GM12878 (cell line): Measurements from ENCODE around the gene TULP4. TPM values are rescaled to one million over a fixed set of nuclear protein-coding genes. Genes with fewer than 3 reads are reported as not detected.

Experiments
- ATAC-seq: fragments of 200-7000 bp; cut with Tn5 transposase; 3 replicates; pipeline ENCODE4 v1.9.1; 2020; ENCODE audit warnings: mild to moderate bottlenecking, moderate library complexity
- BruUV-seq: library from RNA; stranded (reverse); fragments of 400-500 nt; replicated peaks from 2 replicates; lab custom pipeline; 2021; lab: Mats Ljungman, UMichigan
- CTCF ChIA-PET: fragments of 300-600 bp; sonication (Branson Sonifier 250); formaldehyde crosslinking; extraction: SDS; loops from one replicate; lab custom pipeline; 2021; ENCODE audit warnings: inconsistent platforms; lab: Yijun Ruan, JAX
- POLR2A ChIA-PET: fragments of 350-600 bp; formaldehyde crosslinking; extraction: SDS; loops from one replicate; lab custom pipeline; 2021; ENCODE audit warnings: inconsistent platforms; lab: Charles Lee
- RAD21 ChIA-PET: fragments of 300-600 bp; sonication (Branson Sonifier 250); formaldehyde crosslinking; loops from one replicate; lab custom pipeline; 2023; ENCODE audit warnings: antibody characterized with exemption; ENCODE audit not compliant: unreplicated experiment; lab: Charles Lee
- SMC1A ChIA-PET: fragments of 300-600 bp; sonication (Branson Sonifier 250); formaldehyde crosslinking; loops from one replicate; lab custom pipeline; 2023; ENCODE audit not compliant: unreplicated experiment, uncharacterized antibody; lab: Charles Lee
- DNase-seq: peaks from one replicate; pipeline ENCODE4 v3.0.0-alpha.2; 2011; ENCODE audit warnings: low read depth, low spot score
- FAIRE-seq: peaks from 3 replicates; lab custom pipeline; 2011; peaks lifted over from hg19 to GRCh38; lab: Jason Lieb, UNC
- H2AFZ ChIP-seq: 2 replicates; pipeline ENCODE4 v1.6.0; 2011; ENCODE audit warnings: low read depth, low read length, control low read depth; ENCODE audit not compliant: control insufficient read depth
- H3K27ac ChIP-seq: 2 replicates; pipeline ENCODE4 v1.5.1; 2011; ENCODE audit warnings: control low read depth; ENCODE audit not compliant: control insufficient read depth, insufficient read depth
- H3K27me3 ChIP-seq, 2 experiments: replicated peaks in 1 of 2; 2 replicates each; pipeline versions ENCODE4 v1.6.0 to v1.6.1; 2011; ENCODE audit warnings: low read length in 1 of 2; ENCODE audit not compliant: control insufficient read depth in 2 of 2, insufficient read depth in 2 of 2
- H3K36me3 ChIP-seq, 2 experiments: 2 replicates each; pipeline ENCODE4 v1.5.1; 2011; ENCODE audit warnings: low read length in 1 of 2; ENCODE audit not compliant: control insufficient read depth in 2 of 2, insufficient read depth in 2 of 2
- H3K4me1 ChIP-seq: 2 replicates; pipeline ENCODE4 v1.6.1; 2011; ENCODE audit warnings: mild to moderate bottlenecking, low read length, moderate library complexity, mixed read lengths; ENCODE audit not compliant: control insufficient read depth, insufficient read depth
- H3K4me2 ChIP-seq: 2 replicates; pipeline ENCODE4 v1.6.0; 2011; ENCODE audit warnings: control low read depth; ENCODE audit not compliant: control insufficient read depth, insufficient read depth
- H3K4me3 ChIP-seq: fragments of 200-600 bp; sonication (generic); 2 replicates; pipeline ENCODE4 v1.5.1; 2016
- H3K79me2 ChIP-seq: 2 replicates; pipeline ENCODE4 v1.6.0; 2011; ENCODE audit warnings: low read length; ENCODE audit not compliant: control insufficient read depth, insufficient read depth
- H3K9ac ChIP-seq: 2 replicates; pipeline ENCODE4 v1.8.0; 2011; ENCODE audit warnings: low read length, control low read depth, mixed read lengths; ENCODE audit not compliant: control insufficient read depth, insufficient read depth
- H3K9me3 ChIP-seq: replicated peaks from 3 replicates; pipeline ENCODE4 v1.5.1; 2011; ENCODE audit warnings: mild to moderate bottlenecking, low read length; ENCODE audit not compliant: control insufficient read depth, insufficient read depth
- H4K20me1 ChIP-seq: 2 replicates; pipeline ENCODE4 v1.6.0; 2011; ENCODE audit not compliant: control insufficient read depth, insufficient read depth
- BCLAF1 ChIP-seq: fragments of 450-650 bp; IDR thresholded peaks from 2 replicates; pipeline ENCODE4 v1.6.1; 2017; ENCODE audit warnings: antibody characterized with exemption, mild to moderate bottlenecking, moderate library complexity
- CREM ChIP-seq: IDR thresholded peaks from 2 replicates; pipeline ENCODE4 v1.6.1; 2014; ENCODE audit warnings: antibody characterized with exemption, low read depth
- EED ChIP-seq: sonication (generic); IDR thresholded peaks from 2 replicates; pipeline ENCODE4 v1.6.1; 2016; ENCODE audit warnings: antibody characterized with exemption, low read depth
- EGR1 ChIP-seq, 2 experiments: IDR thresholded peaks; 1 replicate in 1 of 2; 2 replicates in 1 of 2; pipeline ENCODE4 v1.6.1; 2011 to 2012; ENCODE audit warnings: low read depth in 2 of 2, low read length in 2 of 2, borderline replicate concordance in 1 of 2, mild to moderate bottlenecking in 1 of 2, moderate library complexity in 1 of 2
- MEF2A ChIP-seq: IDR thresholded peaks from 2 replicates; pipeline ENCODE4 v1.6.1; 2011; ENCODE audit warnings: low read depth, mild to moderate bottlenecking, low read length, moderate library complexity; ENCODE audit not compliant: insufficient read depth
- NBN ChIP-seq: fragments of 450-650 bp; IDR thresholded peaks from 2 replicates; pipeline ENCODE4 v1.6.1; 2016
- POLR2AphosphoS2 ChIP-seq: IDR thresholded peaks from 2 replicates; pipeline ENCODE4 v1.6.1; 2011; ENCODE audit warnings: low read depth, mild to moderate bottlenecking, low read length, improper control_type of control experiment, moderate library complexity
- ZBTB33 ChIP-seq: fragments of 450-650 bp; IDR thresholded peaks from 2 replicates; pipeline ENCODE4 v1.6.1; 2017; ENCODE audit warnings: mild to moderate bottlenecking
- WGBS: methylation state at CpG from one replicate; pipeline ENCODE4 v1.1.6; 2016; ENCODE audit warnings: low lambda C conversion rate; ENCODE audit not compliant: insufficient replicate concordance, insufficient coverage; ENCODE audit errors: missing lambda C conversion rate; 5-methylcytosine and 5-hydroxymethylcytosine counted together
- in situ Hi-C: fragments of 300-500 bp; cut with MboI; formaldehyde crosslinking; loops from 9 replicates; pipeline ENCODE4 v1.14.3; 2018; ENCODE audit warnings: mixed read lengths
- intact Hi-C: fragments of 100-400 bp; cut with micrococcal nuclease; formaldehyde crosslinking; loops from one replicate; pipeline ENCODE4 v1.14.2; 2022; ENCODE audit not compliant: unreplicated experiment
- polyA plus RNA-seq, 11 experiments: library from polyadenylated mRNA; depleted of rRNA in 4 of 11; unstranded in 6 of 11; stranded (reverse) in 5 of 11; fragments of >200 nt; fragmentation: Nextera tagmentation in 4 of 11; fragmentation: Illumina TruSeq in 1 of 11; extraction: Ambion mirVana in 4 of 11; extraction: Trizol in 1 of 11; gene quantifications; 1 replicate in 1 of 11; 2 replicates in 10 of 11; pipeline versions ENCODE4 v1.2.1 to v1.2.3, GENCODE V29; 2011 to 2016; ENCODE audit warnings: inconsistent platforms in 2 of 11, missing spikeins in 2 of 11, low read depth in 1 of 11
- total RNA-seq, 4 experiments: library from RNA; depleted of rRNA in 3 of 4; stranded (reverse); fragments of >200 nt in 3 of 4; fragmentation: Illumina TruSeq in 1 of 4; extraction: Trizol in 1 of 4; gene quantifications; 2 replicates each; pipeline versions ENCODE4 v1.2.1 to v1.2.3, GENCODE V29; 2013 to 2021

Gene TULP4
- total and polyA plus RNA-seq, 10 of the 15 experiments (the other 5 are each of a cell fraction or from before 2014, with no cell fraction given): 0.73 to 31.8 (median 14.0) TPM

DNA sequence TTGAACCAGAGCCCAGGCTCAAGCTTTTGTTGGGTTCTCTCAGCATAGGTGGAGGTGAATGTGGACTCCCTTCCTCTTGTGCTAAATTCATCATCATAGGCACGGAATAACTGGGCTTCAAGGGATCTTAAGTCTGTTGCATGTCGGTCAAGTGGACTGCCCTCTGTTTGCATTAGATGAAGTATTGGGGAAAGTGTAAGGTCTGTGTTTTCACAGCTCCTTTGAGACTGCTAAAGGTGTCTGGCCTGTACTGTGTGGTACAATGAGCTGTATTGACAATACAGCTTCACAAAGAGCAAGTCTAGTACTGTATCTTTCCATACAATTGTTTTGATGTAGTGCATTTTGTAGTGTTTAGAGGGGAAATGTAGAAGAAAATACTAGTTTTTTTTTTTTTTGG is 34.3 kb upstream of the TULP4 start:
- ChIA-PET RAD21 (interaction anchor here (0.6 to 1.5 kb wide), 3 partner anchors 57 to 270 kb away, joined by 3 to 6 read pairs (median 5); no protein-coding TSS in a partner anchor), SMC1A (interaction anchor here (0.6 to 1.7 kb wide), 6 partner anchors 12 to 37 kb away, joined by 3 to 6 read pairs (median 3); no protein-coding TSS in a partner anchor), POLR2A (interaction anchor here (0.6 to 1.2 kb wide), 4 partner anchors 8 to 184 kb away, joined by 3 to 5 read pairs (median 4); no protein-coding TSS in a partner anchor), CTCF (interaction anchor here (0.9 kb wide), 1 partner anchor 12 kb away, joined by 3 read pairs; no protein-coding TSS in a partner anchor)
- FAIRE-seq (no peak), ATAC-seq (no peak)
- Histone ChIP-seq H3K4me2 (no peak overlapping the region), H3K27me3 (no peaks in the 10 kb centered on the region), H3K9me3 (no peaks in the 10 kb centered on the region), H3K36me3 (peaks cover 0 to 3% of the 10 kb centered on the region in 2 experiments; a peak in 3 of 4 replicates), H3K79me2 (peaks cover 2% of the 10 kb centered on the region), H2AFZ (no peak overlapping the region), H3K9ac (no peak overlapping the region), H3K4me3 (no peak overlapping the region), H3K4me1 (no peaks in the 10 kb centered on the region), H3K27ac (no peak overlapping the region)
- WGBS: 93% methylated on average over 2 of the region's 2 CpGs
- intact Hi-C loops (no loop called here), in situ Hi-C loops (no loop called here)
- no TSS peak for BruUV-seq
- TF ChIP-seq POLR2AphosphoS2: no peak
- TF ChIP-seq, all 136 proteins: peak for 0
- DNase-seq: no peak
- no peaks in the 10 kb centered on the region for H4K20me1 ChIP-seq

DNA sequence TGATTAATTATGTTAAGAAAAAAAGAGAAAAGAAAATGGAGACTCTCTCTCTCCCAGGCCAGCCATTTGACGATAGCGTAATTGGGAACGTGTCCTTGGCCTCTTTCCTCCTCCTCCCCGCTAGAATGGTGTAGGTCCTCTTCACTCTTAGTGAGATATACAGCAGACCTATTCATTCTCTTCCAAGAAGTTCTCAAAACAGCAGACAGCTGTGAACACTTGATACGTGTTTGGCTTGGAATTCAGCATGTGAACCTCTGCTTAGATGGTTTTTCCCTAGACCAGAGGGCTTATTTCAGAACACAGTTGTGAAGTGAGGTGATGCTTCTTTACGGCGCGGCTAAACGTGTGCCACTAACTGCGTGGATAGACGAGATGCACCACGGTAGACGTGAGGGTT is 32.6 kb upstream of the TULP4 start:
- Histone ChIP-seq H3K27ac (no peak overlapping the region), H3K36me3 (peaks cover 0 to 3% of the 10 kb centered on the region in 2 experiments; a peak in 3 of 4 replicates), H2AFZ (no peak overlapping the region), H3K79me2 (peaks cover 2% of the 10 kb centered on the region; the same call in 1 of the 2 replicates), H4K20me1 (no peaks in the 10 kb centered on the region), H3K4me3 (no peak overlapping the region), H3K9ac (no peak overlapping the region), H3K4me2 (no peak overlapping the region), H3K9me3 (no peaks in the 10 kb centered on the region), H3K4me1 (peaks cover 4% of the 10 kb centered on the region; the same call in 1 of the 2 replicates), H3K27me3 (no peaks in the 10 kb centered on the region)
- DNase-seq (no peak), FAIRE-seq (no peak), ATAC-seq (no peak)
- ChIA-PET SMC1A (interaction anchor here (1.2 kb wide), 1 partner anchor 58 kb away, joined by 3 read pairs; no protein-coding TSS in a partner anchor), POLR2A (interaction anchor here (0.9 kb wide), 1 partner anchor 21 kb away, joined by 3 read pairs; no protein-coding TSS in a partner anchor), RAD21 (interaction anchor here (0.6 kb wide), 1 partner anchor 62 kb away, joined by 3 read pairs; no protein-coding TSS in a partner anchor), CTCF (no interaction called here)
- in situ Hi-C loops (no loop called here), intact Hi-C loops (no loop called here)
- no peak for TF ChIP-seq ZBTB33
- TF ChIP-seq EED: no peak
- TF ChIP-seq BCLAF1: no peak
- no peak for TF ChIP-seq NBN
- TF ChIP-seq EGR1 (IDR thresholded peaks at IDR 0.05; ENCODE audit: borderline replicate concordance in 1 of 2, low read depth in 2 of 2, low read length in 2 of 2): no peak
- no peak for TF ChIP-seq MEF2A
- no peak for TF ChIP-seq CREM
- no TSS peak for BruUV-seq
- WGBS: 97% methylated on average over 13 of the region's 13 CpGs
